HG02610 (cell line): ENCODE measurements around the gene GLO1.

Source experiments
- ATAC-seq: cut with Tn5 transposase; IDR thresholded peaks from one replicate; pipeline ENCODE4 v1.9.1; 2021; ENCODE audit warnings: mild to moderate bottlenecking, moderate library complexity; ENCODE audit not compliant: unreplicated experiment

Gene GLO1

DNA sequence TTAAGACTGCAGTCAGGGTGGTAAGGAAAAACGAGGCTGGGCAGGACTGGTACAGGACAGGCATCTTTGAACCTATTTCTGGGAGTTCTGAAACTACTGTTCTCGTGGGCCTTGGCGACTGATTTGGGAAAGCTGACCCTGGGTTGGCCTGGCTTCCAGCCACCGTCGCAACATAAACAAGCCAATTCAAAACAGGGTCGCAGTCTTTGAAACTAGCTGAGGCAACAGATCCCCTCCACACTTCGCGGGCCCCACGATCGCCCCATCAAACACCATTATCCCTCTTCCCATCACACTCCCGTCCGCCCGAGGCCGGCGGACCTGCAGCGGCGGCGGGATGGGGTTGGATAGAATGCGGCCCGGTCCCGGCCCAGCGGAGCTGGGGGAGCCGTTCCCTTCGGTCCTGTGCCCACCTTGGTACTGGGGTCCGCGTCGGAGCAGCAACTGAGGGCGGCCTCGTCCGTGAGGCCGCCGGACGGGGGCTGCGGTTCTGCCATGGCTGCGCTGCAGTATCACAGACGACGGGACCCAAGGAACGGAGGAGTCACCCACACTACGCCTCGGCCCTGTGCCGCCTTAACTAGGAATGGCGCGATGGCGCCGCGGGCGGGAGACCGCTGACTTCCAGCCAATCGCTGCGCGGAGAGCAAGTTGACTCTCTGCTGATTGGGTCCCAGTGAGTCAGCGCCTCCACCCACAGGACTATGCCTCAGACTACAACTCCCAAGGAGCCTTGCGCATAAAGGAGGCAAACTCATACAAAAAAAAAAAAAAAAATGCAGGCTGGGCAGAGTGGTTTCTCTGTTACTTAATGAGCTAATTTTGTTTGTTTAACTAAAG, at the start of gene GLO1:
GLO1 (minus strand) TSS at position 588 of the 840 bp plus-strand sequence; CDS start at position 497, 91 bp downstream.
- peak; percentile 99 for ATAC-seq

DNA sequence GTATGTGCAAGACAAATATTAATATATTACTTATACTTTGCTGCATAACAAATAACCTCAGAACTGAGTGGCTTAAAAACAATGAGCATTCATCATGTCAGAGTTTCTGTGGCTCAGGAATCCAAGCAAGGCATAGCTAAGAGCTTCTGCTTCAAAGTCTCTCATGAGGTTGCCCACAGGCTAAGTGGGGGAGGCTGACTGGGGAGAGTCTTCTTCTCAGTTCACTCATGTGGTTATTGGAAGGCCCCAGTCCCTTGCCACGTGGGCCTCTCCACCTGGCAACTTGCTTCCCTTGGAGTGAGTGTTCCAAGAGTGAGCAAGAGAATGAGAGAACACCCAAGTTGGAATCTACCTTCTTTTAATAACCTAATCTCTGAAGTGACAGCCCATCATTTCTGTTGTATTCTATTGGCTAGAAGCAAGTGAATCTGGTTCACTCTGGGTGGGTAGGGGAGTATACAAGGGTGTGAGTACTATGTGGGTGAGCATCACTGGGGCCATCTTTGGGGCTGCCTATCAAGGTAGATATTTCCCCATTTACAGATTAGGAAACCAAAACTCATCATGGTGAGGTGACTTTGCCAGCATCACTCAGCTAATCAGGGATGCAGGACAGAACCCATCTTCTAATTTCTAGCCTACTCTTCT, 48.1 kb upstream of the GLO1 start:
- ATAC-seq: no peak

DNA sequence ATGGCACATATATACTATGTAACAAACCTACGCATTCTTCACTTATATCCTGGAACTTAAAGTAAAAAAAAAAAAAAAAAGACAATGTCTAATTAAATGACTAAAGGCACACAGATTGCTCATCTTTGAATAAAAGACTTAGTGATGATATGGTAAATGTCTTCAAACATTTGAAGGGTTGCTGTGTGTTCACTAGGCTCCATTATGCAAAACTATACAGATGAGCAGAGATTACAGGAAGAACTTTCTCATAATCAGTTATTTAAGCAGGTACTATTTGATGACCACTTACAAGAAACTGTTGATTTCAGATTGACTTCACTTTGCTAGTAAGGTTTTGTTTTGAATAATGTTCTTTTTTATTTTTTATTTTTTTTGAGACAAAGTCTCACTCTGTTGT, 46.5 kb upstream of the GLO1 start:
- no peak for ATAC-seq

DNA sequence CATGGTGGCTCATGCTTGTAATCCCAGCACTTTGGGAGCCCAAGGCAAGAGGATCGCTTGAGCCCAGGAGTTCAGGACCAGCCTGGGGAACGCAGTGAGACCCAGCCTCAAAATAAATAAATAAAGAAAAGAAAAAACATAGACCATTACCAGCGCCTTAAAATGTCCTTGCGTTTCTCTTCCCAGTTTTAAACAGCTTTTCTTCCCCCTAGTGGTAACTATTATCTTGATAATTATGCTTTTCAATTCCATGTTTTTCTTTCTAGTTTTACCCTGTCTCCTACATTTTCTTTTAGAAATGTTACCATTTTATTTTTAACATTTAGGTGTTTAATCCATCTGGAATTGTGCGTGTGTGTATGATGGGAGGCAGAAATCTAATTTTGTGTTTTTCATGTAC, 36.6 kb upstream of the GLO1 start:
- no peak for ATAC-seq

DNA sequence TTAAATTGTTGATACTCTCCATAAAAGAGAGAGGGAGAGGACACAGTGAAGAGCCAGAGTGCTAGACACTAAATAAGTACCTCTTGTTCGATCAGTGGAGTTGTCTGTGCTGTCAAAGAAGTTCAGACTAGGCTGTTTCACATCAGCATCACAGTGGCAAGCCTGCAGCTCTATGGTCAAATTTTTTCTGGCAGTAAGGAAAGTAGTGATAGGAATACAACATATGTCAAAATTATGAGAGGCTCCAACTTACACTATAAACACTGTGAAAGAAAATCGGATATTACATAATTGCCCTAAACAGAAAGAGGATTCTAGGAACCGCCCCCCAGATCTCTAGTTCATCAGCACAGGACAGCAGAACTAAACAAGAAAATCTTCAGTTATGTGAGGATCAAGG, 35.3 kb upstream of the GLO1 start:
- ATAC-seq: no peak

DNA sequence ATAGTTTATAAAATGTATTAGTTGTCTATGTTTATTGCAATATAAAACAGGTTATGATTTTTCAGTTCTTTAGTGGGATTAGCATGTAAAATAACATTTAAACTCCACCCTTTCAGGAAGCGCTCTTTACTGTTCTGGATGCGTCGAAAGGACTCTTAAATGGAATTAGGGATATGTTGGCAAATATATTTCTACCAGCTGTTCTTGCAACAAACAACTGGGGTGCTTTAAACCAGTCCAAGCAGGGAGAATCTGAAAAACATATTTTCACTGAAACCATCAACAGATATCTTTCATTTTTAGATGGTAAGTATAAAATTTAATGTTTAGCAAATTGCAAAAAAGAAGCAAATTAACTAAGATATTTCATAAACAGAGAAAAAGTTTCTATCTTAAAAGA, 34.0 kb upstream of the GLO1 start:
- no peak for ATAC-seq

DNA sequence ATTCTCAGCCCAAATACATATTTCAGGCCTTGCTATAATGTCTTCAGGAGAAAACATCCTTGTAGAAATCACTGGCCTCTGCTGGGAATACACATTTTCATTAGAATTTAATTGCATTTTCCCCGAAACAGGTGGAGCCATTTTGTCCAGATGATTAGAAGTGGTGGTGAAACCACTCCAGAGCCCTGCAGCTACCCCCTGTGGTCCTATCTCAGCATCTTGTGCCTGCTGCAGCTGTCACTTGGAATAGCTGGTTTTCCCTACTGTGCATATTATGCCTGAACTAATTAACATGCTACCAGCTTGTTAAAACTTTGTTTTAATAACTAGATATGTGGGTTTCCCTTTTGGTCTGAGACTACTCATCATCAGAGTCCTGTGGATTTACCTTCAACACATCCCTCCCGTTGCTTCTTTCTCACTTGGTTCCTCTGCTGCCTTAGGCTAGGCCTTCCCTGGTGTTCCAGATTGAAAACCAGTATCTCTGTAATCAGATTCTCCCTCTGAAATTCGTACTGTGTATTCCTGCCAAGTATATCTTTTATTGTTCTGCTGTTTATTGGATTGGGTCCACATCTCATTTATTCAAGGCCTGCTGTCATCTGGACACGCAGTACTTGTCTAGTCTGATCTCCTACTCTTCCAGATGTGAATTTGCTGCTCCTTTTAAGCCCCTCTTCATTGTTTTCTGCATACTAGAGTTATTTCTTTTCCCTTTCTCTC, 27.4 kb upstream of the GLO1 start:
- ATAC-seq: no peak

DNA sequence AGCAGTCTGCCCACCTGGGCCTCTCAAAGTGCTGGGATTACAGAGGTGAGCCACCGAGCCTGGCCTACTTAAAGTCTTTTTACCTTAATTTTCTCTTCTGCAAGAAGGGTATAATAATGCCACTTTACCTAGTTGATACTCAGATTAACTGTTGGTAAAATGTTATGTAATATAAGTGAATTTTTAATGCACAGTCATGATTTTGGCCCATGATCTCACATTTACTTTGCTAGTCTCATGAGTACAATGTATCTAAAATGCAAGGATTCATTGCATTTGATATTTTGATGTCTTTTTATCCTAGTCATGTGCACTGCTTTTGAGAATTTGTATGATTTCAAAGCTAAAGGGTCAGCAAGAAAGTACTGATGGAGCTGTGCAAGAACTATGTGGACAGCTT, 25.3 kb upstream of the GLO1 start:
- ATAC-seq: no peak

DNA sequence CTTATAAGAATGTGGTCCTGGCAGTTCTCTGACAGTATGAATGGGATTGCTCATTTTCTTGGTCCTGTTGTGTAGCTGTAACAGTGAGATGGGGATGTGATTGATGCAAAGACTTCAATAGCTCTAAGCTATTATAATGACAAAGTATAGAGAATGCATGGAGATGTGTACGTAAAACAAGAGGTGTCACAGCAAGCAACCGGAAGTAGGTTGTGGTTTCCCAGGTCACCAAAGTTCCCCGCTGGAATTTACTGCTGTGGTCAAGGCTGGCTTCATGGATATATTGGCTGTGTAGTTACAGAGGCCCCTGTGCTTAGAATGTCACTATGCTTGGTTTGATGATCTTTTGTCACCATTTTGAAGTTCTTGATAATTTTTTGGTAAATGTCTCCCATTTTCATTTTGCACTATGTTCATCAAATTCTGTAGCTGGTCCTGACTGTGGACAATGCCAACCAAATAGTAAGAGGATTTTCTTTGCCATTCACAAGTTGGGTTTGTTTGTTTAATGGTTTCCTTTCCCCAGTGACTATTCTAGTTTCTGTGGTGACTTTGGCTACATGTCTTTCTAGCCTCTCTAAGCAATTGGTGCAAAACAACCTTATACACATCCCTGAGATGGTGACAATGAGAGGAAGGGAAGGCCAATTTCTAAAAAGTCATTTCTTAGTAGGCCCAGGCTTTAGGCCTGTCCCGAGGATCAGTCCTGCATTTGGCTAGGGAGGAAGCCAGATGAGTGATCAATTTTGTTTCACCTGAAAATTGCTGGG, 22.7 kb upstream of the GLO1 start:
- no peak for ATAC-seq

DNA sequence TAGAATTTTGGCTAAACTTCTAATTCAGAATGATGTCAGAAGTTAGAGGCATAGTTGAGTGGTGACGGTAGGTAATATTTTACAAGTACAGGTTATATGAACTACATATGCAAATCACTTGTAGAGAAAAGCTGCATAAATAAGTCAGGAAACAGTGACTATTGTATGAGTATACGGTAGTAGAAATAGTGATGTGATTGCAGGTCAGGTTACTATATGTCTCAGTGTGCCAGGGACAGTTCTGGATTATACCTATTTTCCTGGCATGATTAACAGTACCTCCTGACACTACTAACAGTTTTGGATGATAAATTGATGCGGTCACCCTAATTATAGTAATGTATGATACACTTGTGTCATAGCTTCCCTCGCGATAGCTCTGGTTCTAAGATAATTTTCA, 21.4 kb upstream of the GLO1 start:
- ATAC-seq: no peak

DNA sequence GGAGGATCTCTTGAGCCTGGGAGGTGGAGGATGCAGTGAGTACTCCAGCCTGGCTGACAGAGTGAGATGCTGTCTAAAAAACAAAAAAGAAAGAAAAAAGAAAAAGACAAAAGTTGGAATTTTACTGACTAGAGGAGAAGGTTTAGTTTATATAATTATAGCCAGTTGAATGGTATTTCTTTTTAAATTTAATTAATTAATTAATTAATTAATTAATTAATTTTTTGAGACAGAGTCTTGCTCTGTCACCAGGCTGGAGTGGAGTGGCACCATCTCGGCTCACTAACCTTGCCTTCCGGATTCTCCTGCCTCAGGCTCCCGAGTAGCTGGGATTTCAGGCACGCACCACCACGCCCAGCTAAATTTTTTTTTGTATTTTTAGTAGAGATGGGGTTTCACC, 20.8 kb upstream of the GLO1 start:
- ATAC-seq: no peak

DNA sequence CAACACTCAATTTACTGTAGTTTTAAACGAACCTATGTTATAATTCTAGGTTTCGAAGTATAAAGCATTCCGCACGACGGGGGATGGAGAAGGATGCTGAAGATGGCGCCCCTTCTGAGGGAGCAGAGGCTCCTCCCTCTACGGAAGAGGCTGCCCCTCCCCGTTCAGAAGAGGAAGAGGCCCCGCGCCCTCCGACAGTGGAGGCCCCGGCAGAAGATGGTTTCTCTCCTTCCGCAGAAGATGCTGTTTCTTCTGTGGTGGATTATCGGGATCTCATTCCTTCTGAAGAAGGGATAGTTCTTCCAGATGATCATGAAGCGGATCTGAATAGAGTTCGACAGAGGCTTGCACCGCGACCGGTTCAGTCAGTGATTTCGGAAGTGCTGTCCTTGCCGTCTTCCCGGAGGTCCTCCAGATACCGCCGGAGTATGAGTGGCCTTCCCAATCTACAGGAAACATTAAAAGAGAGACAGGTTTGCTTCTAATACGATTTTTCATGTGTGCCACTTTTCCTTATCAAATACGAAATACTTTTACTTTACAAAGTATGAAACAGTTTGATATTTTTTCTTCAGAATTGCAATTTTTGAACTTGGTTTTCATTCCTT, 19.9 kb upstream of the GLO1 start:
- ATAC-seq: no peak

DNA sequence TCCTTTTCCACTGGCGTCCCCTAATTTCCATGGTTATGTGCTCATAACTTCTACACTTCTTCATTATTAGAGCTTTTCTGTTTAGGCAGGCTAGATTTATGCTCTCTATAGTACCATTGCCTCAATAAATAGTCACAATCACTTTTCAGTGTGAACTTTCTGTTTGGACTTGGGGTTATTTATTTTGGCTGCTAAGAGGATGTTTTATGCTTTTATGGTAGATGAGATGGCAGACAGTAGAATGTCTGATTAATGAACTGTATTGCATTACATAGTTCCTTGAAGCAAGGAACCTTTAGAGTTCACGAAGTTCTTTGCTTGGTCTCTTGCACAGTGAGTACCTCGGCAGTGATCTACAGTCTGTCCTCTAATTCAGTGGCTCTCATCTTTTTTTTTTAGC, 19.1 kb upstream of the GLO1 start:
- no peak for ATAC-seq

DNA sequence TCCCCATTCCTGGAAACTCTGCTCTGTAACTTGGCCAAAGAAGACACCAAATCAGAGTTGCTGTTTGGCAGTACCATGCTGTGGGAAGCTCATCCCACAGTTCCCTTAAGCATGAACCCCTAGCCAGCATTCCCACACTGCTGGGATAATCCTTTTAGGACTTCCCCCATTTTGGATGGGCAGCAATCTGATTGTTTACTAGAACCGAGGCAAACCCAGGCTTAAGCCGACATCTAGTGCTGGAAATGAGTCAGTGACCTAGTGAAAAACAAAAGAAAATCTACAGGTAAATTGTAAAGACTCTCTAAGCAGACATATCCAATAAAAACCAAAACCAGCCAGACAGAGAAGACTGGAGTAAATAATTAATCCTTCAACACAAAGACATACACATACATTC, 17.4 kb upstream of the GLO1 start:
- no peak for ATAC-seq

DNA sequence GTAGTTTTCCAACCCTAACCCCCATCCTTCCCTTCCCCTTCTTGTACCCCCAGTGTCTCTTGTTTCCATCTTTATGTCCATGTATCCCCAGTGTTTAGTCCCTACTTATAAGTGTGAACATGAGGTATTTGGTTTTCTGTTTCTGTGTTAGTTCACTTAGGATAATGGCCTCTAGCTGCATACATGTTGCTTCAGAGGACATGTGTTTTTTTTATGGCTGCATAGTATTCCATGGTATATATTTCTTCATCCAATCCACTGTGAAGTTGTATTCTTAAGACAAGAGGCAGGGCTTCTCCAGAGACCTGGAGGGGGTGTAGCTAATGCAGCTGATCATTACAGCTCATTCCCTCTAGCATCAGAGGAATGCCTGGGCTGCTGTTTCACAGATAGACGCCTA, 16.4 kb upstream of the GLO1 start:
- ATAC-seq: no peak

DNA sequence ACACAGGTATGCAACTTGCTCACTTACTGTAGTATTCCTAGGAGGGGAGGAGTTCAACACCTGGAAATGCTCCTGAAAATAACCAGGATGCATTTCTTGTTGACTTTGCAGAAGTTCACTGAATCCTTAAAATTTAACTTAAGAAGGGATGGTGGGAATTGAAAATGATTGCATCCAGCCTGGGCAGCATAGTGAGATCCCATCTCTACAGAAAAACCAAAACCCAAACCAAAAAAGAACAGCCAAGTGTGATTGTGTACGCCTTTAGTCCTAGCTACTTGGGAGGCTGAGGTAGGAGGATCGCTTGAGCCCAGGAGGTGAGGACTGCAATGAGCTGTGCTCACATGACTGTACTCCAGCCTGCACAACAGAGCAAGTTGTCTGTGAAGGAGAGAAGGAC, 13.9 kb upstream of the GLO1 start:
- ATAC-seq: no peak

DNA sequence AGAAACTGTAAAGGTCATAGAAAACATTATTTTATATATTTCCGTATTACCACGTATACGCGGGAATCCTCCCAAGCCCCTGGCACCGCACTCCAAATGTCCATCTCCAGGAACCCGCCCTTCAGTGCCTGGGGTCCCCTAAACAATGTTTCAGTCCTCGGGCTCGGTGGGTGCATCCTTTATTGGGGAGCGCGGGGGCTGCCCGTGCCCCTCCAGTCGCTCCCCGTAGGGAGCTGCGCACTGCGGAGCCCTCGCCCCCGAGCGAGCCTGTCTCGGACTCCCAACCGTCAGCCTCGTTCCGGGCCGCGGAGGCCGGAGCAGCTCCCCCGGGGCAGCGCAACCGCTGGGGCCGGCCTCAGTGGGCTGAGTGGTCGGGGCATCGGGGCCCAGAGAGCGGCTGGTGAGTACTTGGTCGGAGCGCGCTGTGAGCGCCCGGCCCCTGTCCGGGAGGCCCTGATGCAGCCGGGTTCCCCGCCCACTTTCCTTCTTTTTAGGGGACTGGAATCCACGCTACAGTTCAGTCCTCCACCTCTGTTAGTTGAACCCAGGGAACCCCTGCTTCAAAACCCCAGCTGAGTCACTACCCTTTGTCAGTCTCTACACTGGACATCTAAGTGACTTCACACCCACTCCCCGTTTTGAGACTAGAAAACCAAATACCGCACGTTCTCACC, 12.2 kb upstream of the GLO1 start, which contains the start of gene DNAH8:
DNAH8 (plus strand) TSS at position 296 of the 674 bp plus-strand sequence. CDS start 7,499 bp downstream, outside the sequence.
- no peak for ATAC-seq

DNA sequence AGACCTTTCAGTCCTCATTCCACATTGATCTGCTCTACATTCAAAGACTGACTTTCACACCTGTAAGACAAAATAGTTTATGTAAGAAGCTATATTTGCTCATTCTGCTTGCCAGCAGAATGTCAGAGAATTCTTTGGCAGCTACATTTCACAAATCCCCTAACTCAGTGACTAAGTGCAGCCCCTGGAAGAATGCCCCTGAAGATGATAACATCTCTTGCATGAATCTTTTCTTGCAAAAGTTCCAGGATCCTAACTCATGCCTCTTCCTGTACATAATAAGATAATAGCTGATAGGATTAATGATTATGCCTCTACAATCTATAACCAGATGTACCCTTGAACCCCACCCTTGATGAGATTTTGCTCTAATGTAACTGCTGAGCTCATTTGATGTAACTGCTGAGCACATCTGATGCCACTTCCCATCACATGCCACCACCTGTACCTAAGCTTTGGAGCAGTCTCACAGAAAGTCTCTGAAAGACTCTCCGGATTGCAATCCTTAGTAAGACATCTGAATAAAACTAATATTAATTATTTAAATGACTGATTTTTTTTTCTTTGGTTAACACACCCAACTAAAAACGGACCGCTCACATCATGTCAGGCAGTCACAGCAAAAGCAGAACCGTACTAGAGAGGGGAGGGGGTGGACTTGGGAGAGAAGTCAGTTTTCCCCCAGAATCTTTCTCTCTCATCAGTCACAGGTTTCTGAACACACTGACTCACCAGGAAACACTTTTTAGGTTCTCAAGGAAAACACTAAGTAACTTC, 11.5 kb upstream of the GLO1 start:
- no peak for ATAC-seq

DNA sequence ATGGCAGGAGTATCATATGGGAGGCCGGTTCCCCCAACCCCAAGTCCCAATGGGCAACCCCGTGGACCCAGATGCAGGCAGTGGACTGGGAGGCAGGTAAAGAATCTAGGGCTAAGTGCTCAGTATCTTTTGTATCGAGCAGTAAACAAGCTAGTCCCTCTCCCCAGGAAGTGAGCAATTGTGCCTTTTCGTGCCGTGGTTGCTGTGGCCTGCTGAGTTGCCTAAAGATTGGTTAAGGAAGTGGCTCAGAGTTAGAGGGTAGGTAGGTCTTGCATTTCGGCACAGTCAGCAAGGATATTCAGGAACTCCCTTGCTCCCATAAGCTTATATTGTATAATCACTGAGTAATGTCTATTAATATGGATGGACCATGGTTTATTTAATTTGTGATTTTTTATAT, 10.9 kb upstream of the GLO1 start:
- no peak for ATAC-seq
